H9 (cell line): ENCODE measurements around the gene HOXA9. TPM values are rescaled to one million over a fixed set of nuclear protein-coding genes. Genes with fewer than 3 reads are reported as not detected.

Experiments used
- DNase-seq: peaks from one replicate; pipeline ENCODE4 v3.0.0-alpha.2; 2017
- H2AFZ ChIP-seq: one replicate; pipeline ENCODE4 v1.6.1; 2013; ENCODE audit warnings: mild to moderate bottlenecking, low read length, control low read depth, moderate library complexity
- H2AK5ac ChIP-seq: 2 replicates; pipeline ENCODE4 v1.6.1; 2013; ENCODE audit warnings: low read length, control low read depth, mixed read lengths; ENCODE audit not compliant: insufficient read length
- H2BK120ac ChIP-seq: one replicate; pipeline ENCODE4 v1.6.1; 2013; ENCODE audit warnings: low read depth, mild to moderate bottlenecking, low read length, control low read depth, inconsistent platforms; ENCODE audit not compliant: poor library complexity, severe bottlenecking
- H2BK12ac ChIP-seq: 2 replicates; pipeline ENCODE4 v1.6.1; 2013; ENCODE audit warnings: low read length, control low read depth, mixed read lengths, low read depth; ENCODE audit not compliant: insufficient read length
- H2BK15ac ChIP-seq: 2 replicates; pipeline ENCODE4 v1.6.1; 2013; ENCODE audit warnings: low read depth, low read length, control low read depth
- H2BK20ac ChIP-seq: one replicate; pipeline ENCODE4 v1.6.1; 2013; ENCODE audit warnings: low read depth, mild to moderate bottlenecking, low read length, control low read depth, inconsistent platforms; ENCODE audit not compliant: poor library complexity, severe bottlenecking
- H2BK5ac ChIP-seq: 2 replicates; pipeline ENCODE4 v1.6.1; 2013; ENCODE audit warnings: low read length, control low read depth, mixed read lengths; ENCODE audit not compliant: insufficient read length
- H3K14ac ChIP-seq: 2 replicates; pipeline ENCODE4 v1.6.1; 2013; ENCODE audit warnings: low read length, control low read depth; ENCODE audit not compliant: insufficient read depth
- H3K18ac ChIP-seq: 2 replicates; pipeline ENCODE4 v1.6.1; 2013; ENCODE audit warnings: low read depth, mild to moderate bottlenecking, mixed read lengths, low read length, control low read depth; ENCODE audit not compliant: insufficient read length
- H3K23ac ChIP-seq: 2 replicates; pipeline ENCODE4 v1.6.1; 2013; ENCODE audit warnings: low read length, control low read depth, mixed read lengths, low read depth; ENCODE audit not compliant: insufficient read length
- H3K23me2 ChIP-seq: 2 replicates; pipeline ENCODE4 v1.6.1; 2013; ENCODE audit warnings: low read depth, mild to moderate bottlenecking, mixed read lengths, low read length, control low read depth; ENCODE audit not compliant: insufficient read length, poor library complexity, severe bottlenecking
- H3K27ac ChIP-seq: 2 replicates; pipeline ENCODE4 v1.5.1; 2013; ENCODE audit warnings: low read length, control low read depth, mixed read lengths, low read depth; ENCODE audit not compliant: insufficient read length
- H3K27me3 ChIP-seq: 2 replicates; pipeline ENCODE4 v1.6.1; 2013; ENCODE audit warnings: low read length, control low read depth, inconsistent platforms; ENCODE audit not compliant: insufficient read depth
- H3K4ac ChIP-seq: 2 replicates; pipeline ENCODE4 v1.6.1; 2013; ENCODE audit warnings: low read depth, mild to moderate bottlenecking, control low read depth, inconsistent platforms, low read length, moderate library complexity
- H3K4me1 ChIP-seq: 2 replicates; pipeline ENCODE4 v1.6.1; 2013; ENCODE audit warnings: low read length, control low read depth, inconsistent platforms; ENCODE audit not compliant: insufficient read depth
- H3K4me2 ChIP-seq: 2 replicates; pipeline ENCODE4 v1.6.1; 2013; ENCODE audit warnings: low read length, control low read depth, mixed read lengths; ENCODE audit not compliant: insufficient read length, insufficient read depth
- H3K56ac ChIP-seq: 2 replicates; pipeline ENCODE4 v1.6.1; 2013; ENCODE audit warnings: low read depth, mild to moderate bottlenecking, mixed read lengths, low read length, control low read depth; ENCODE audit not compliant: insufficient read length
- H3K79me1 ChIP-seq: 2 replicates; pipeline ENCODE4 v1.6.1; 2013; ENCODE audit warnings: low read depth, mild to moderate bottlenecking, moderate library complexity, low read length, control low read depth, inconsistent platforms; ENCODE audit not compliant: insufficient read depth, poor library complexity, severe bottlenecking
- H3K79me2 ChIP-seq: 2 replicates; pipeline ENCODE4 v1.6.1; 2013; ENCODE audit warnings: low read length, control low read depth, inconsistent platforms; ENCODE audit not compliant: insufficient read depth
- H3K9ac ChIP-seq: 2 replicates; pipeline ENCODE4 v1.6.1; 2013; ENCODE audit warnings: low read length, control low read depth, mixed read lengths; ENCODE audit not compliant: insufficient read length; ENCODE audit errors: extremely low read depth
- H3K9me3 ChIP-seq: one replicate; pipeline ENCODE4 v1.6.1; 2013; ENCODE audit warnings: low read depth, low read length, inconsistent platforms; ENCODE audit not compliant: control insufficient read depth
- H3T11ph ChIP-seq: one replicate; pipeline ENCODE4 v1.6.1; 2013; ENCODE audit warnings: mild to moderate bottlenecking, low read length, control low read depth, inconsistent platforms
- H4K20me1 ChIP-seq: one replicate; pipeline ENCODE4 v1.6.1; 2013; ENCODE audit not compliant: control insufficient read depth, insufficient read length, insufficient read depth
- H4K5ac ChIP-seq: 2 replicates; pipeline ENCODE4 v1.6.1; 2013; ENCODE audit warnings: low read depth, mild to moderate bottlenecking, mixed read lengths, low read length, control low read depth; ENCODE audit not compliant: insufficient read length
- H4K8ac ChIP-seq: replicated peaks from 2 replicates; pipeline ENCODE4 v1.6.1; 2013; ENCODE audit warnings: low read length, control low read depth, mixed read lengths, low read depth; ENCODE audit not compliant: insufficient read length
- H4K91ac ChIP-seq: 2 replicates; pipeline ENCODE4 v1.6.1; 2013; ENCODE audit warnings: low read depth, mild to moderate bottlenecking, moderate library complexity, mixed read lengths, low read length, control low read depth; ENCODE audit not compliant: insufficient read length
- H3K27ac Mint-ChIP-seq, 3 experiments: 2 replicates in 2 of 3; 3 replicates in 1 of 3; pipeline ENCODE4 v1.8.0; 2020 to 2021; ENCODE audit warnings: mixed read lengths in 3 of 3, mild to moderate bottlenecking in 1 of 3, moderate library complexity in 1 of 3
- H3K27me3 Mint-ChIP-seq: 2 replicates; pipeline ENCODE4 v1.8.0; 2021; ENCODE audit warnings: low read depth, mild to moderate bottlenecking, moderate library complexity, mixed read lengths
- H3K36me3 Mint-ChIP-seq, 3 experiments: 2 replicates in 2 of 3; 3 replicates in 1 of 3; pipeline ENCODE4 v1.8.0; 2020 to 2021; ENCODE audit warnings: low read depth in 3 of 3, mixed read lengths in 3 of 3; ENCODE audit not compliant: insufficient read depth in 1 of 3
- H3K4me1 Mint-ChIP-seq, 2 experiments: 2 replicates each; pipeline ENCODE4 v1.8.0; 2020; ENCODE audit warnings: mixed read lengths in 2 of 2
- H3K4me3 Mint-ChIP-seq, 2 experiments: 2 replicates in 1 of 2; 3 replicates in 1 of 2; pipeline ENCODE4 v1.8.0; 2020 to 2021; ENCODE audit warnings: mild to moderate bottlenecking in 2 of 2, mixed read lengths in 2 of 2, moderate library complexity in 1 of 2
- H3K9me3 Mint-ChIP-seq, 2 experiments: 2 replicates in 1 of 2; 3 replicates in 1 of 2; pipeline ENCODE4 v1.8.0; 2020; ENCODE audit warnings: mild to moderate bottlenecking in 2 of 2, mixed read lengths in 2 of 2, moderate library complexity in 1 of 2
- WGBS: extraction: QIAGEN DNeasy Blood & Tissue Kit; methylation state at CpG from one replicate; pipeline ENCODE4 v1.1.7; 2013; ENCODE audit warnings: missing lambda C conversion rate, low lambda C conversion rate, mixed read lengths; ENCODE audit not compliant: insufficient read length; ENCODE audit errors: extremely low coverage; 5-methylcytosine and 5-hydroxymethylcytosine counted together
- total RNA-seq: library from RNA; stranded (reverse); gene quantifications from 2 replicates; pipeline ENCODE4 v1.2.1, GENCODE V29; 2021
- TF ChIP-seq, protein P1 (sequence below): fragments of 200-600 bp; sonication (generic); conservative IDR thresholded peaks from 3 replicates; pipeline ENCODE4 v1.8.0; 2021; ENCODE audit warnings: antibody characterized with exemption, mild to moderate bottlenecking

The HOXA9 gene
- total RNA-seq, 1 experiment from 2014 or later, result not detected

DNA sequence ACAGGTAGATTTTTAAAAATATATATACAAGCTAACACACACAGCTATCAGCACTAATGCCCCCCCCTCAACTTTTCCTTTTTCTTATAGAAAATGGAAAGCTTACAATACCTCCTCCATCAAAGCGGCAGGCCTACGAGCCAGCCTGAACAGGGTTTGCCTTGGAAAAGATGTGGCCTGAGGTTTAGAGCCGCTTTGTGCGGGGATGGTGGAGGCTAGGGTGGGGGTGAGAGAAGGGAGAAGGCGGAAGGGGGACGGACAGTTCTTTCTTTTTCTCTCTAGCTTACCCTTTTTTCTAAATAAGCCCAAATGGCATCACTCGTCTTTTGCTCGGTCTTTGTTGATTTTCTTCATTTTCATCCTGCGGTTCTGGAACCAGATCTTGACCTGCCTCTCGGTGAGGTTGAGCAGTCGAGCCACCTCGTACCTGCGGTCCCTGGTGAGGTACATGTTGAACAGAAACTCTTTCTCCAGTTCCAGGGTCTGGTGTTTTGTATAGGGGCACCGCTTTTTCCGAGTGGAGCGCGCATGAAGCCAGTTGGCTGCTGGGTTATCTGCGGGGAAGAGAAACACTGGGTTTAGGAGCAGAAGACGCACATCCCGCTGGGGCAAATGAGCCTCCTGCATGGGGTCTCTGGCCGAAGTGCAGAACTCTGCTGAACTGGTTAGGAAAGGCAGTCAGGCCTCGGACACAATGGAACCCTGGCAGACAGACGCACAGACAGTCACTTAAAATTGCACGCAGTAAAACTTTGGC lies 1.9 kb downstream of the HOXA9 start:
- H3K4me2 ChIP-seq, result no peak overlapping the region
- no peak overlapping the region for H4K91ac ChIP-seq
- no peaks in the 10 kb centered on the region for H3K79me1 ChIP-seq
- H4K8ac ChIP-seq, result no peak overlapping the region
- peaks cover 97% of the 10 kb centered on the region for H3K27me3 ChIP-seq
- no CpG with 5 or more reads among the region's 24 CpGs for WGBS
- H3K9me3 Mint-ChIP-seq, result peaks cover 5 to 10% of the 10 kb centered on the region in 2 experiments
- H2BK12ac ChIP-seq, result no peak overlapping the region
- H3K4me1 Mint-ChIP-seq, result peaks cover 0 to 12% of the 10 kb centered on the region in 2 experiments; a peak in 3 of 4 replicates
- H3K9me3 ChIP-seq, result no peaks in the 10 kb centered on the region
- H3K79me2 ChIP-seq, result no peaks in the 10 kb centered on the region
- H3K23ac ChIP-seq, result no peak overlapping the region
- peaks cover 98% of the 10 kb centered on the region for H3K27me3 Mint-ChIP-seq
- H3K9ac ChIP-seq, result no peak overlapping the region
- DNase-seq, result peak; percentile 27
- no peak overlapping the region for H2AFZ ChIP-seq
- no peaks in the 10 kb centered on the region for H3K23me2 ChIP-seq
- H3K4me3 Mint-ChIP-seq, result no peak overlapping the region
- H3K4ac ChIP-seq, result no peak overlapping the region
- H3K27ac Mint-ChIP-seq, result no peak overlapping the region
- no peak overlapping the region for H2BK15ac ChIP-seq
- H2BK5ac ChIP-seq, result no peak overlapping the region
- no peak overlapping the region for H2BK120ac ChIP-seq
- H4K5ac ChIP-seq, result no peak overlapping the region
- no peak overlapping the region for H3K56ac ChIP-seq
- TF ChIP-seq, protein P1, sequence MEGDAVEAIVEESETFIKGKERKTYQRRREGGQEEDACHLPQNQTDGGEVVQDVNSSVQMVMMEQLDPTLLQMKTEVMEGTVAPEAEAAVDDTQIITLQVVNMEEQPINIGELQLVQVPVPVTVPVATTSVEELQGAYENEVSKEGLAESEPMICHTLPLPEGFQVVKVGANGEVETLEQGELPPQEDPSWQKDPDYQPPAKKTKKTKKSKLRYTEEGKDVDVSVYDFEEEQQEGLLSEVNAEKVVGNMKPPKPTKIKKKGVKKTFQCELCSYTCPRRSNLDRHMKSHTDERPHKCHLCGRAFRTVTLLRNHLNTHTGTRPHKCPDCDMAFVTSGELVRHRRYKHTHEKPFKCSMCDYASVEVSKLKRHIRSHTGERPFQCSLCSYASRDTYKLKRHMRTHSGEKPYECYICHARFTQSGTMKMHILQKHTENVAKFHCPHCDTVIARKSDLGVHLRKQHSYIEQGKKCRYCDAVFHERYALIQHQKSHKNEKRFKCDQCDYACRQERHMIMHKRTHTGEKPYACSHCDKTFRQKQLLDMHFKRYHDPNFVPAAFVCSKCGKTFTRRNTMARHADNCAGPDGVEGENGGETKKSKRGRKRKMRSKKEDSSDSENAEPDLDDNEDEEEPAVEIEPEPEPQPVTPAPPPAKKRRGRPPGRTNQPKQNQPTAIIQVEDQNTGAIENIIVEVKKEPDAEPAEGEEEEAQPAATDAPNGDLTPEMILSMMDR, result no peak
- H2AK5ac ChIP-seq, result no peak overlapping the region
- no peak overlapping the region for H3T11ph ChIP-seq
- no peak overlapping the region for H3K14ac ChIP-seq
- no peak overlapping the region for H3K18ac ChIP-seq
- no peaks in the 10 kb centered on the region for H3K4me1 ChIP-seq
- H3K36me3 Mint-ChIP-seq, result no peaks in the 10 kb centered on the region; a peak in 1 of 7 replicates
- H2BK20ac ChIP-seq, result no peak overlapping the region
- H3K27ac ChIP-seq, result no peak overlapping the region
- no peaks in the 10 kb centered on the region for H4K20me1 ChIP-seq
